Measurements from ENCODE around the gene TXNDC15. TPM values are rescaled to one million over a fixed set of nuclear protein-coding genes. Genes with fewer than 3 reads are reported as not detected.

Gene TXNDC15
- total and polyA plus RNA-seq, 2 donors from 2014 or later, result 78.0 to 87.3 TPM

GRCh38 chr5:134889335-134889734 lies 15.2 kb downstream of the TXNDC15 start:
- H3K36me3 ChIP-seq (ENCODE audit: control insufficient read depth in 2 of 3, insufficient read depth in 3 of 3, low read length in 3 of 3), result peaks cover 0 to 3% (median 0%) of the 10 kb centered on the region in 3 donors
- H3K4me3 ChIP-seq (ENCODE audit: low read length in 3 of 3), result no peak overlapping the region
- intact Hi-C loops (cut with DNase I), result no loop called here
- no peaks in the 10 kb centered on the region for H3K4me1 ChIP-seq (ENCODE audit: control insufficient read depth in 2 of 3, insufficient read depth in 2 of 3, low read depth in 1 of 3, low read length in 3 of 3)
- H3K27ac ChIP-seq (ENCODE audit: low read depth in 2 of 2, low read length in 2 of 2), result no peak overlapping the region
- DNase-seq (no peak), FAIRE-seq (no peak)
- H3K9me3 ChIP-seq (ENCODE audit: control insufficient read depth in 2 of 3, insufficient read depth in 1 of 3, low read length in 3 of 3), result no peaks in the 10 kb centered on the region
- H3K9ac ChIP-seq (ENCODE audit: low read length in 3 of 3), result no peak overlapping the region
- no peaks in the 10 kb centered on the region for H3K27me3 ChIP-seq (ENCODE audit: control insufficient read depth, insufficient read depth, low read length)
- TF ChIP-seq CTCF (IDR thresholded peaks at IDR 0.05; ENCODE audit: borderline replicate concordance, extremely low read depth, insufficient read depth), result no peak

- Histone ChIP-seq H3K4me3 (ENCODE audit: low read length in 3 of 3) (no peak overlapping the region), H3K9me3 (ENCODE audit: control insufficient read depth in 2 of 3, insufficient read depth in 1 of 3, low read length in 3 of 3) (no peaks in the 10 kb centered on the region), H3K27ac (ENCODE audit: low read depth in 2 of 2, low read length in 2 of 2) (no peak overlapping the region), H3K4me1 (ENCODE audit: control insufficient read depth in 2 of 3, insufficient read depth in 2 of 3, low read depth in 1 of 3, low read length in 3 of 3) (no peaks in the 10 kb centered on the region), H3K27me3 (ENCODE audit: control insufficient read depth, insufficient read depth, low read length) (no peaks in the 10 kb centered on the region), H3K9ac (ENCODE audit: low read length in 3 of 3) (no peak overlapping the region), H3K36me3 (ENCODE audit: control insufficient read depth in 2 of 3, insufficient read depth in 3 of 3, low read length in 3 of 3) (peaks cover 0 to 3% (median 0%) of the 10 kb centered on the region in 3 donors)
- no peak for DNase-seq
- FAIRE-seq, result no peak
- no peak for TF ChIP-seq CTCF (IDR thresholded peaks at IDR 0.05; ENCODE audit: borderline replicate concordance, extremely low read depth, insufficient read depth)
- intact Hi-C loops (cut with DNase I), result no loop called here
Observed at GRCh38 chr5:134891473-134891872, 17.3 kb downstream of the TXNDC15 start.

- TF ChIP-seq CTCF (IDR thresholded peaks at IDR 0.05; ENCODE audit: borderline replicate concordance, extremely low read depth, insufficient read depth), result no peak
- intact Hi-C loops (cut with DNase I), result no loop called here
Observed at GRCh38 chr5:134892282-134892681, 18.1 kb downstream of the TXNDC15 start.

GRCh38 chr5:134892926-134893325 lies 18.8 kb downstream of the TXNDC15 start:
- H3K9me3 ChIP-seq (ENCODE audit: control insufficient read depth in 2 of 3, insufficient read depth in 1 of 3, low read length in 3 of 3), result no peaks in the 10 kb centered on the region
- H3K9ac ChIP-seq (ENCODE audit: low read length in 3 of 3), result no peak overlapping the region
- H3K4me3 ChIP-seq (ENCODE audit: low read length in 3 of 3), result no peak overlapping the region
- H3K27ac ChIP-seq (ENCODE audit: low read depth in 2 of 2, low read length in 2 of 2), result no peak overlapping the region
- no peak for TF ChIP-seq CTCF (IDR thresholded peaks at IDR 0.05; ENCODE audit: borderline replicate concordance, extremely low read depth, insufficient read depth)
- FAIRE-seq (no peak), DNase-seq (no peak)
- no peaks in the 10 kb centered on the region for H3K27me3 ChIP-seq (ENCODE audit: control insufficient read depth, insufficient read depth, low read length)
- intact Hi-C loops (cut with DNase I), result no loop called here
- peaks cover 0 to 3% (median under 1%) of the 10 kb centered on the region in 3 donors for H3K36me3 ChIP-seq (ENCODE audit: control insufficient read depth in 2 of 3, insufficient read depth in 3 of 3, low read length in 3 of 3)
- H3K4me1 ChIP-seq (ENCODE audit: control insufficient read depth in 2 of 3, insufficient read depth in 2 of 3, low read depth in 1 of 3, low read length in 3 of 3), result no peaks in the 10 kb centered on the region

More at GRCh38 chr5:134892282-134892681, 18.1 kb downstream of the TXNDC15 start:
- FAIRE-seq (no peak), DNase-seq (no peak)
- Histone ChIP-seq H3K4me1 (ENCODE audit: control insufficient read depth in 2 of 3, insufficient read depth in 2 of 3, low read depth in 1 of 3, low read length in 3 of 3) (no peaks in the 10 kb centered on the region), H3K9ac (ENCODE audit: low read length in 3 of 3) (no peak overlapping the region), H3K9me3 (ENCODE audit: control insufficient read depth in 2 of 3, insufficient read depth in 1 of 3, low read length in 3 of 3) (no peaks in the 10 kb centered on the region), H3K36me3 (ENCODE audit: control insufficient read depth in 2 of 3, insufficient read depth in 3 of 3, low read length in 3 of 3) (peaks cover 0 to 3% (median 0%) of the 10 kb centered on the region in 3 donors), H3K27me3 (ENCODE audit: control insufficient read depth, insufficient read depth, low read length) (no peaks in the 10 kb centered on the region), H3K4me3 (ENCODE audit: low read length in 3 of 3) (no peak overlapping the region), H3K27ac (ENCODE audit: low read depth in 2 of 2, low read length in 2 of 2) (no peak overlapping the region)

Data from kidney (tissue), 14 donors.